Naive thymus-derived CD4-positive, alpha-beta T cell (primary cell): ENCODE measurements around the gene RIT2. TPM values are rescaled to one million over a fixed set of nuclear protein-coding genes. Genes with fewer than 3 reads are reported as not detected.

Experiments used
- ATAC-seq: fragments of 150-1000 bp; cut with Tn5 transposase; 2 replicates; pipeline ENCODE4 v1.10.0; 2021; ENCODE audit warnings: mild to moderate bottlenecking, moderate library complexity
- CTCF ChIA-PET: fragments of 350-600 bp; sonication (Branson Sonifier 250); formaldehyde crosslinking; loops from one replicate; lab custom pipeline; 2021; ENCODE audit warnings: antibody characterized with exemption; lab: Charles Lee
- POLR2A ChIA-PET: fragments of 350-600 bp; sonication (Branson Sonifier 250); formaldehyde crosslinking; loops from one replicate; lab custom pipeline; 2021; ENCODE audit warnings: antibody characterized with exemption, inconsistent platforms; lab: Charles Lee
- DNase-seq, 9 donors: peaks; one replicate each; pipeline versions ENCODE4 v3.0.0 to v3.0.0-alpha.2; 2020 to 2022; ENCODE audit warnings: mixed read lengths in 1 of 9
- H3K27ac ChIP-seq: one replicate; pipeline ENCODE4 v1.7.0; 2013; ENCODE audit warnings: mild to moderate bottlenecking, low read depth, low read length, moderate library complexity
- H3K27me3 ChIP-seq, 2 donors: one replicate each; pipeline ENCODE4 v1.7.0; 2013; ENCODE audit warnings: low read length in 2 of 2, mild to moderate bottlenecking in 2 of 2, moderate library complexity in 2 of 2; ENCODE audit not compliant: control insufficient read depth in 2 of 2, insufficient read depth in 2 of 2
- H3K36me3 ChIP-seq, 3 experiments: 1 replicate in 2 of 3; 2 replicates in 1 of 3; pipeline ENCODE4 v1.7.0; 2013; ENCODE audit warnings: low read length in 3 of 3, mild to moderate bottlenecking in 3 of 3, moderate library complexity in 1 of 3; ENCODE audit not compliant: insufficient read depth in 3 of 3, control insufficient read depth in 2 of 3
- H3K4me1 ChIP-seq, 2 donors: one replicate each; pipeline ENCODE4 v1.7.0; 2013; ENCODE audit warnings: low read length in 2 of 2, mild to moderate bottlenecking in 2 of 2, moderate library complexity in 1 of 2; ENCODE audit not compliant: control insufficient read depth in 2 of 2, insufficient read depth in 2 of 2
- H3K4me3 ChIP-seq: 2 replicates; pipeline ENCODE4 v1.7.0; 2013; ENCODE audit warnings: mild to moderate bottlenecking, low read length
- H3K9me3 ChIP-seq, 3 experiments: 1 replicate in 2 of 3; 2 replicates in 1 of 3; pipeline ENCODE4 v1.7.0; 2013; ENCODE audit warnings: low read length in 3 of 3; ENCODE audit not compliant: control insufficient read depth in 2 of 3
- H3K27ac Mint-ChIP-seq, 9 donors: one replicate each; pipeline ENCODE4 v1.8.0; 2020 to 2022; ENCODE audit warnings: mixed read lengths in 9 of 9, mild to moderate bottlenecking in 8 of 9, moderate library complexity in 5 of 9, inconsistent platforms in 2 of 9
- H3K27me3 Mint-ChIP-seq, 5 donors: one replicate each; pipeline ENCODE4 v1.8.0; 2021 to 2022; ENCODE audit warnings: mixed read lengths in 5 of 5, mild to moderate bottlenecking in 1 of 5
- H3K36me3 Mint-ChIP-seq, 5 donors: one replicate each; pipeline ENCODE4 v1.8.0; 2020 to 2022; ENCODE audit warnings: mixed read lengths in 5 of 5, mild to moderate bottlenecking in 3 of 5, inconsistent platforms in 1 of 5
- H3K4me1 Mint-ChIP-seq, 7 donors: one replicate each; pipeline ENCODE4 v1.8.0; 2020 to 2022; ENCODE audit warnings: mixed read lengths in 7 of 7, mild to moderate bottlenecking in 3 of 7, inconsistent platforms in 1 of 7
- H3K4me3 Mint-ChIP-seq, 10 donors: one replicate each; pipeline ENCODE4 v1.8.0; 2020 to 2022; ENCODE audit warnings: mild to moderate bottlenecking in 10 of 10, mixed read lengths in 10 of 10, moderate library complexity in 6 of 10, inconsistent platforms in 2 of 10
- H3K9me3 Mint-ChIP-seq, 11 donors: one replicate each; pipeline ENCODE4 v1.8.0; 2020 to 2022; ENCODE audit warnings: mixed read lengths in 11 of 11, mild to moderate bottlenecking in 4 of 11, inconsistent platforms in 1 of 11, moderate library complexity in 1 of 11
- intact Hi-C, 2 donors: fragments of 100-400 bp; cut with micrococcal nuclease; formaldehyde crosslinking; loops; one replicate each; pipeline ENCODE4 v1.15.1; 2023
- polyA plus RNA-seq, 2 donors: library from polyadenylated mRNA; unstranded; fragments of 300-500 nt; fragmentation: Illumina TruSeq; gene quantifications; one replicate each; pipeline ENCODE4 v1.2.3, GENCODE V29; 2021
- total RNA-seq, 6 experiments: library from RNA in 5 of 6; stranded (reverse) in 5 of 6; gene quantifications; 1 replicate in 5 of 6; 2 replicates in 1 of 6; pipeline ENCODE4 v1.2.3 and lab custom pipeline; 2021 to 2026

The RIT2 gene
- total and polyA plus RNA-seq, 7 experiments from 2014 or later, result not detected

- no peak for ATAC-seq
- POLR2A ChIA-PET, result no interaction called here
- Histone ChIP-seq H3K4me1 (no peaks in the 10 kb centered on the region), H3K4me3 (no peak overlapping the region), H3K27me3 (no peaks in the 10 kb centered on the region), H3K36me3 (no peaks in the 10 kb centered on the region), H3K27ac (no peak overlapping the region), H3K9me3 (no peaks in the 10 kb centered on the region)
- peaks cover 1 to 18% (median 9%) of the 10 kb centered on the region in 11 donors for H3K9me3 Mint-ChIP-seq
- CTCF ChIA-PET, result no interaction called here
- no peaks in the 10 kb centered on the region for H3K4me1 Mint-ChIP-seq
- DNase-seq, result no peak
- no peaks in the 10 kb centered on the region for H3K36me3 Mint-ChIP-seq
- H3K4me3 Mint-ChIP-seq, result no peak overlapping the region
- no peak overlapping the region for H3K27ac Mint-ChIP-seq
- no peaks in the 10 kb centered on the region for H3K27me3 Mint-ChIP-seq
- intact Hi-C loops, result no loop called here
Measured at GRCh38 chr18:43022874-43023273, 92.6 kb downstream of the RIT2 start.

- Histone ChIP-seq H3K4me1 (no peaks in the 10 kb centered on the region), H3K9me3 (no peaks in the 10 kb centered on the region), H3K4me3 (no peak overlapping the region), H3K27ac (no peak overlapping the region), H3K27me3 (no peaks in the 10 kb centered on the region), H3K36me3 (no peaks in the 10 kb centered on the region)
- intact Hi-C loops, result no loop called here
- no peaks in the 10 kb centered on the region for H3K36me3 Mint-ChIP-seq
- POLR2A ChIA-PET, result no interaction called here
- CTCF ChIA-PET, result no interaction called here
- ATAC-seq (no peak), DNase-seq (no peak)
- no peaks in the 10 kb centered on the region for H3K4me1 Mint-ChIP-seq
- peaks cover 0 to 24% (median 9%) of the 10 kb centered on the region in 11 donors for H3K9me3 Mint-ChIP-seq
- no peak overlapping the region for H3K4me3 Mint-ChIP-seq
- H3K27me3 Mint-ChIP-seq, result no peaks in the 10 kb centered on the region
- no peak overlapping the region for H3K27ac Mint-ChIP-seq
Measured at GRCh38 chr18:43017622-43018021, 97.9 kb downstream of the RIT2 start.

DNA sequence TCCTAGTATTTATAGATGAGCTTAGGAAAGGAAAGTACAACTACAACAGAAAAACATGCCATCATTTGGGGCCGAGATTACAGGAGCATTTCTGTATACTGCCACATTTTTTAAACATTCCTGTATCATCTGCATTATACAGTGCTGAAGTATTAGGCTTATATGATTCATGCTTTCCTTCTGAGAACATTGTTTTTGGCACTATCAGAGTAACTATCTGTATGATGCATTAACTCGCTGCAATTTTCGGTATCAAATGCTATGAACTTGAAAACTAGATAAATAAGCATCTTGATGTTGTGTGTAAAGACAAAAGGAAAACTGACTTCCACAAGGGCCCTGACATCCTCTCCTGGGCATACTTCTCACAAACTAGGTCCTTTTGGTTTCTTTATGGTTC lies 102.0 kb downstream of the RIT2 start:
- intact Hi-C loops, result no loop called here
- ATAC-seq, result no peak

GRCh38 chr18:43012951-43013350 lies 102.5 kb downstream of the RIT2 start:
- ChIA-PET POLR2A (no interaction called here), CTCF (no interaction called here)
- no peaks in the 10 kb centered on the region for H3K9me3 ChIP-seq
- Mint-ChIP-seq H3K27me3 (no peaks in the 10 kb centered on the region), H3K9me3 (peaks cover 0 to 11% (median 5%) of the 10 kb centered on the region in 11 donors), H3K27ac (no peak overlapping the region), H3K4me3 (no peak overlapping the region), H3K36me3 (no peaks in the 10 kb centered on the region), H3K4me1 (no peaks in the 10 kb centered on the region)
- H3K36me3 ChIP-seq, result no peaks in the 10 kb centered on the region
- no peak overlapping the region for H3K4me3 ChIP-seq
- intact Hi-C loops, result no loop called here
- no peaks in the 10 kb centered on the region for H3K4me1 ChIP-seq
- H3K27me3 ChIP-seq, result no peaks in the 10 kb centered on the region
- H3K27ac ChIP-seq, result no peak overlapping the region
- DNase-seq, result no peak
- no peak for ATAC-seq

More for the DNA sequence above, 102.0 kb downstream of the RIT2 start:
- ChIA-PET POLR2A (no interaction called here), CTCF (no interaction called here)
- Mint-ChIP-seq H3K4me3 (no peak overlapping the region), H3K27ac (no peak overlapping the region), H3K27me3 (no peaks in the 10 kb centered on the region), H3K9me3 (peaks cover 0 to 12% (median 8%) of the 10 kb centered on the region in 11 donors), H3K36me3 (no peaks in the 10 kb centered on the region), H3K4me1 (no peaks in the 10 kb centered on the region)
- Histone ChIP-seq H3K27ac (no peak overlapping the region), H3K4me3 (no peak overlapping the region), H3K4me1 (no peaks in the 10 kb centered on the region), H3K36me3 (no peaks in the 10 kb centered on the region), H3K9me3 (no peaks in the 10 kb centered on the region), H3K27me3 (no peaks in the 10 kb centered on the region)
- no peak for DNase-seq

GRCh38 chr18:43010611-43011010 lies 104.9 kb downstream of the RIT2 start:
- Histone ChIP-seq H3K27ac (no peak overlapping the region), H3K4me1 (no peaks in the 10 kb centered on the region), H3K27me3 (no peaks in the 10 kb centered on the region), H3K9me3 (no peaks in the 10 kb centered on the region), H3K4me3 (no peak overlapping the region), H3K36me3 (no peaks in the 10 kb centered on the region)
- H3K4me3 Mint-ChIP-seq, result no peak overlapping the region
- intact Hi-C loops, result no loop called here
- no peaks in the 10 kb centered on the region for H3K36me3 Mint-ChIP-seq
- ATAC-seq, result no peak
- no peak overlapping the region for H3K27ac Mint-ChIP-seq
- DNase-seq, result no peak
- peaks cover 0 to 13% (median 7%) of the 10 kb centered on the region in 11 donors for H3K9me3 Mint-ChIP-seq
- CTCF ChIA-PET, result no interaction called here
- POLR2A ChIA-PET, result no interaction called here
- H3K27me3 Mint-ChIP-seq, result no peaks in the 10 kb centered on the region
- no peaks in the 10 kb centered on the region for H3K4me1 Mint-ChIP-seq

DNA sequence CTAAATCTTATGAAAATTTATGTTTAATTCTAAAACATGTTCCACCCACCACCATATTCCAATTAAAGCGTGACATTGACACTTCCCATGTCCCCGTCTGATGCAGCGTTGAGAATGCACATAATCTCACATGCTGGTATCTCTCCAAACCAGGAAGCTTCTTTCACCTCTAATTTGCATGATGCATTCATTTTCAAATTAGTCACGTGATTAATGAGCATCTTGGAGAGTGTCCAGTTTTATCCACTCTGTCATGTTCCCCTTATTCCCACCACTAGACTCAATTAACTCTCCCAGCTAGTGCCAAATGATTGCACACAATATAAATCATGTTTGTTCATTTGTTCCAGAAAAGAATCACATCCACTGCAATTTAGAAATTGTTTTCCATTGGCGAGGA lies 105.8 kb downstream of the RIT2 start:
- Mint-ChIP-seq H3K27me3 (no peaks in the 10 kb centered on the region), H3K4me3 (no peak overlapping the region), H3K9me3 (peaks cover 0 to 12% (median 7%) of the 10 kb centered on the region in 11 donors), H3K4me1 (no peaks in the 10 kb centered on the region), H3K27ac (no peak overlapping the region), H3K36me3 (no peaks in the 10 kb centered on the region)
- DNase-seq, result no peak
- no peak for ATAC-seq
- Histone ChIP-seq H3K4me3 (no peak overlapping the region), H3K4me1 (no peaks in the 10 kb centered on the region), H3K27ac (no peak overlapping the region), H3K36me3 (no peaks in the 10 kb centered on the region), H3K9me3 (no peaks in the 10 kb centered on the region), H3K27me3 (no peaks in the 10 kb centered on the region)
- ChIA-PET POLR2A (no interaction called here), CTCF (no interaction called here)
- intact Hi-C loops, result no loop called here

DNA sequence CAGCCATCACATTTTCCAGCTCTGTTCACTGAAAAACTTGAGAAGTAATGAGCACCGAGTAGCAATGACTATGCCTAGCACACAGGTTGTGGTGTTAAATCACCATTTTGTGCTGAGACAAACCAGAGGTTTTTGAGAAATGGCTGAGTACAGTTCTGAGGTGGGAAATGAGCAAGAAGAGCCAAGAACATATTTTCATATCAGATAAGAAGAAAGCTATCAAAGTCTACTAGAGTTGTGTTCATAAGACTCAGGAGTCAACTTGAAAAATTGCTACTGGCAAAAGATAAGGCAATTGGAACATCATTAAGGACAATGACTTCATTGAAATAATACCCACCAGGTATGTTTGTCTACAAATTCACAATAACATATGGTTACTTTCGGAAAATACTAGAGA lies 108.1 kb downstream of the RIT2 start:
- POLR2A ChIA-PET, result no interaction called here
- ATAC-seq, result no peak
- Mint-ChIP-seq H3K27ac (no peak overlapping the region), H3K36me3 (no peaks in the 10 kb centered on the region), H3K9me3 (peaks cover 0 to 15% (median 7%) of the 10 kb centered on the region in 11 donors), H3K4me3 (no peak overlapping the region), H3K4me1 (no peaks in the 10 kb centered on the region), H3K27me3 (no peaks in the 10 kb centered on the region)
- Histone ChIP-seq H3K4me3 (no peak overlapping the region), H3K4me1 (no peaks in the 10 kb centered on the region), H3K9me3 (no peaks in the 10 kb centered on the region), H3K36me3 (no peaks in the 10 kb centered on the region), H3K27ac (no peak overlapping the region), H3K27me3 (no peaks in the 10 kb centered on the region)
- CTCF ChIA-PET, result no interaction called here
- no peak for DNase-seq
- intact Hi-C loops, result no loop called here
